Measurements from ENCODE around the gene TCERG1L.

- TF ChIP-seq POLR2AphosphoS5 (IDR thresholded peaks at IDR 0.05) = no peak
- no peak for TF ChIP-seq CTCF (IDR thresholded peaks at IDR 0.05 in 8 of 11, conservative IDR thresholded peaks at IDR 0.05 in 3 of 11)
These were observed 106.0 kb downstream of the TCERG1L start for GRCh38 chr10:131205556-131205955.
